Measurements from ENCODE around the gene TNK2.
"Not testable (repeated sequence)": the region's sequence is repeated elsewhere in the genome, so short reads cannot be mapped to it uniquely, and the experiment has no call there.

TNK2 gene

GRCh38 chr3:195849322-195850074 lies 58.9 kb downstream of the TNK2 start:
- DNase-seq (ENCODE audit: low read depth), result no peak

- DNase-seq (ENCODE audit: low read depth), result peak; percentile 28
These were observed 61.0 kb downstream of the TNK2 start for GRCh38 chr3:195847055-195847950.

- no peak for DNase-seq (ENCODE audit: low read depth)
These were observed 62.9 kb downstream of the TNK2 start for GRCh38 chr3:195845483-195845882.

GRCh38 chr3:195844671-195845218 lies 63.6 kb downstream of the TNK2 start:
- DNase-seq (ENCODE audit: low read depth), result no peak

- DNase-seq (ENCODE audit: low read depth), result no peak
These were observed 68.9 kb downstream of the TNK2 start for GRCh38 chr3:195839260-195840010.

- no peak for DNase-seq (ENCODE audit: low read depth)
These were observed 69.6 kb downstream of the TNK2 start for GRCh38 chr3:195838714-195839113.

GRCh38 chr3:195836476-195837135 lies 71.7 kb downstream of the TNK2 start:
- no peak for DNase-seq (ENCODE audit: low read depth)

GRCh38 chr3:195835791-195836190 lies 72.6 kb downstream of the TNK2 start:
- no peak for DNase-seq (ENCODE audit: low read depth)

GRCh38 chr3:195834675-195835583 lies 73.4 kb downstream of the TNK2 start:
- no peak for DNase-seq (ENCODE audit: low read depth)

GRCh38 chr3:195829897-195830254 lies 78.5 kb downstream of the TNK2 start:
- no peak for DNase-seq (ENCODE audit: low read depth)

- DNase-seq (ENCODE audit: low read depth), result no peak
These were observed 79.6 kb downstream of the TNK2 start for GRCh38 chr3:195828762-195829161.

GRCh38 chr3:195825857-195826804 lies 82.2 kb downstream of the TNK2 start:
- DNase-seq (ENCODE audit: low read depth), result no peak

GRCh38 chr3:195825191-195825588 lies 83.2 kb downstream of the TNK2 start:
- DNase-seq (ENCODE audit: low read depth), result no peak

- DNase-seq (ENCODE audit: low read depth), result not testable (repeated sequence)
These were observed 83.7 kb downstream of the TNK2 start for GRCh38 chr3:195824425-195825190.

GRCh38 chr3:195823999-195824398 lies 84.4 kb downstream of the TNK2 start:
- DNase-seq (ENCODE audit: low read depth), result no peak

GRCh38 chr3:195823280-195823679 lies 85.1 kb downstream of the TNK2 start:
- no peak for DNase-seq (ENCODE audit: low read depth)

- no peak for DNase-seq (ENCODE audit: low read depth)
These were observed 86.1 kb downstream of the TNK2 start for GRCh38 chr3:195822131-195822696.

- DNase-seq (ENCODE audit: low read depth), result no peak
These were observed 86.8 kb downstream of the TNK2 start for GRCh38 chr3:195821403-195822130.
